ENCODE results near the gene KIRREL3.
"Not testable (repeated sequence)": the region's sequence is repeated elsewhere in the genome, so short reads cannot be mapped to it uniquely, and the experiment has no call there.

KIRREL3 gene

GRCh38 chr11:126408901-126409619 lies 591.5 kb downstream of the KIRREL3 start:
- no peak for DNase-seq

DNA sequence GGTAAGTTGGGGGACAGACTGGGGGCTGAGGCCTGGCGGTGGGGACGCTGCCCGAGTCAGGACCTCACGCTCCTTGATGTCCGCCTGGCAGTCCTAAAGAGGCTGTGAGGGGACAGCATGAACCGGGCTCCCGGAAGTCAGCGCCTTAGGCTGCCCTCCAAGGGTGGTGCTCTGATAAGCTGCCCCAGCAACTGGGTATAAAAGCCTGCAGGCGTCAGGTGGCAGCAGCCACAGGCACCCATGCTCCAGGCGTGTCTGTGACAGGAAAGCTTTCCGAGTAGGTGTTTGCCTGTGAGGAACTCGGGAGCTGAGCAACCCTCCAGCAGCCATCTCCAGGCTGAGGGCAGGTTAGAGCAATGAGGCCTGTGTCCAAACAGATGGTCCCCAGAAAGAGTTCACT lies 592.1 kb downstream of the KIRREL3 start:
- DNase-seq: no peak

GRCh38 chr11:126407682-126408288 lies 592.8 kb downstream of the KIRREL3 start:
- DNase-seq: no peak

DNA sequence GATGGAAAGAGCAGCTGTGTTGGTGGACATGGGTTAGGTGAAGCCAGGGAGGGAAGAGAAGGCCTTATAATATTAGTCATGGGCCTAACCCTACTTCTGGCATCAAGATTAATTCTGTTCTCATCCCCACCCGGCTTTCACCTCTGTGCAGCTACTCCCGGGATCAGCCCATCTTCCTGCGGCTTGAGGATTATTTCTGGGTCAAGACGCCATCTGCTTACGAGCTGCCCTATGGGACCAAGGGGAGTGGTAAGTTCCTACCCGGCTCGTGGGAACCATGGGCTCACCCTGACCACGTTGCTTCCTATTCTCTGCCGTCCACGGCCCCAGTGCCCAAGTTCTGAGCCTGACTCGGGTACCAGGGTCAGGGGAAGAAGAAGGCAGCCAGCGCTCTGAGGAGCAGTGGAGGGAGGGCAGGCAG lies 593.5 kb downstream of the KIRREL3 start:
- DNase-seq: no peak

DNA sequence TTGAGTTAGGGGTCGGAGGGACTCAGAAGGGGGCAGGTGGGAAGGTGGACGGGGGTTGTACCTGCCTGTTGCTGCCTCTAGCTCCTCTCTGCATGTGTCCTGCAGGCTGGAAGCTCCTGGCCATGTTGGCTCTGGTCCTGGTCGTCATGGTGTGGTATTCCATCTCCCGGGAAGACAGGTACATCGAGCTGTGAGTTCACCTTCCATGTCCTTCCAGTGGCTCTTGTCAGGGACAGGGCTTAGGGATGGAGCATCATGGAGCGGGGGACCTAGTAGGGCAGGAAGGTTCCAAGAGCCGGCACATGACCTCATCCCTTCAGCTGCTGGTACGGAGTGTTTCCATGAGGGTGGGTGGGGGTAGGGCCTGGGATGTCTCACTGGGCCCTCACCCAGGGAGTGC lies 594.2 kb downstream of the KIRREL3 start:
- no peak for DNase-seq

DNA sequence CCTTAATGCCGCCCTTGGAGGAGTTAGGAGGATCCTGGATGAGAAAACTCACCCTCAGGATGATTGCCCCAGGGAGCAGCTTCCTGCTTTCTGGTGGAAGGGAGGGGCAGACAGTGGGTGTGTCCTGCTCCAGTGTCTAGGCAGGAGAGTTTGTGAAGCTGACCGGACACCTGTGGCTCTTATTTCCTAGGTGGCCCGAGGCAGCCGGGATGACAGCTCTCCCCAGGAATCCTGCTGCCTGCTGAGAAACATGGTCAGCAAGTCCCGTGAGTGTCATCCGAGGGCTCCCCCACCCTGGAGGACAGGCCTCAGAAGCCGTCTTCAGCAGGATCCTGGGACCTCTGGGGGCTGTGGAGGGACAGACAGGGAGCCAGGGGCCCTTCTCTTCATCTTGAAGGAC lies 594.7 kb downstream of the KIRREL3 start:
- no peak for DNase-seq

- no peak for DNase-seq
These were observed 595.2 kb downstream of the KIRREL3 start for GRCh38 chr11:126405374-126405773.

GRCh38 chr11:126404367-126404766 lies 596.2 kb downstream of the KIRREL3 start:
- DNase-seq: no peak

DNA sequence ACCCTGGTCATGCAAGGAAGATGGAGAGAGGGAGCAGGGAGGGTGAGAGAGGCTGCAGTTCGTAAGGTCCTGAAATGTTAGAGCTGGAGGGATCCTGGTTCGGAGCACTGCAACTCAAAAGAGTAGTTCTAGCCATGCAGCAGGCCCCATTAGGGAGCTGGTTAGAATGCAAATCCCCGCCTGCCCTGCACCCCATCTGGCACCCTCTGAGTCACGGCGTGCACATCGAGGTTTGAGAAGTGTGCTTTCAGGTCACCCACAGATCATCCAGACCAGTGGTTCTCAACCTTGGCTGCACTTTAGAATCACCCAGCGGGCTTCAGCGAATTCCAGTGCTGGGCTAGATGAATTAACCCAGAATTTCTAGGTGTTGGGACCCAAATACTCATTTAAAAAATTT lies 596.9 kb downstream of the KIRREL3 start:
- DNase-seq: no peak

GRCh38 chr11:126403022-126403581 lies 597.5 kb downstream of the KIRREL3 start:
- DNase-seq: no peak

DNA sequence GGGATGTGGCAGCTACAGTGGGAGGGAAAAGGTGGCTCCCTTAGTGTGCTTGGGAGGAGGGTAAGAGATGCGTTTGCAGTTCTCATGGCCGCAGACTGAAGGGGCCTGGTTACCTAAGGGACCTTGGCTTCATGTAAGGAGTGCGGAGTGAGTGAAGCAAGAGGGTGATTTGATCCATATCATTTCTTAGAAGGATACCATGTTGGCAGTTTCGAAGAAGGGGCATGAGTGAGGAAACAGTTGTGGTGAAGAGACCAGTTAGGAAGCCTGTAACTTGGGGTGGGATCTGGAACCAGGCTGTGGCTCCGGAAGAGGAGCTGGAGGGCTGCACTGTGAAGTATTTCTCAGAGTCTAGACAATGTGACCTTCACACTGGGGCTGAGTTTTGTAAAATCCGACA lies 600.1 kb downstream of the KIRREL3 start:
- DNase-seq: no peak

DNA sequence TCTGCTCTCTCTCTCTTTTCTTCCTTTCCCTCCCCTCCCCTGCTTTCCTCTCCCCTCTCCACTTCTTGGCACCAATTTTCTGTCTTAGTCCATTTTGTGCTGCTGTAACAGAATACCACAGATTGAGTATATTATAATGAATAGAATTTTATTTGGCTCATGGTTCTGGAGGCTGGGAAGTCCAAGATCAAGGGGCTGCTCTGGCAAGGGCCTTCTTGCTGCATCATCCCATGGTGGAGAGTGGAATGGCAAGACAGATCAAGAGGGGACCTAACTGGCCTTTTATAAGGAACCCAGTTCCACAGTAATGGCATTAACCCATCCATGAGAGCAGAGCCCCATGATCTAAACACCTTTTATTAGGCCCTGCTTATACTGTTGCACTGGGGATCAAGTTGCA lies 600.6 kb downstream of the KIRREL3 start:
- no peak for DNase-seq

DNA sequence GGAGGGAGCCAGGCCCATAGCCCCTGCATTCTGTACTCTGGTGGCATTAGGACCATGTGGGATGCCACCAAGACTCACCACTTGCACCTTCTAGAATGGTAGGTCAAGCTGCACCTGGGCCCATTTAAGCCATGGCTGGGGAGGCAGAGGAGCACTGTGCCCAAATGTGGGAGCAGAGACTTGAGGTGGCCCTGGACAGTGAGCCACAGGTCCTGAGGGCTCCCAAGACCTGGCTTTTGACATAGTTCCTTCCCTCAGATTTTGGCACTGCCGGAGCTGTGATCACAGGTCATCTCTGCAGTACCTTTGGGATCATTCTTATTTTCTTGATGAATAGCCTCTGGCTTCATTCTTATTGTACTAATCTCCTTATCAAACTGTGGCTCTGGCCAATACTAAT lies 601.8 kb downstream of the KIRREL3 start:
- DNase-seq: no peak

GRCh38 chr11:126398296-126398695 lies 602.3 kb downstream of the KIRREL3 start:
- no peak for DNase-seq

- no peak for DNase-seq
These were observed 603.6 kb downstream of the KIRREL3 start for GRCh38 chr11:126396965-126397364.

GRCh38 chr11:126396266-126396665 lies 604.3 kb downstream of the KIRREL3 start:
- not testable (repeated sequence) for DNase-seq

DNA sequence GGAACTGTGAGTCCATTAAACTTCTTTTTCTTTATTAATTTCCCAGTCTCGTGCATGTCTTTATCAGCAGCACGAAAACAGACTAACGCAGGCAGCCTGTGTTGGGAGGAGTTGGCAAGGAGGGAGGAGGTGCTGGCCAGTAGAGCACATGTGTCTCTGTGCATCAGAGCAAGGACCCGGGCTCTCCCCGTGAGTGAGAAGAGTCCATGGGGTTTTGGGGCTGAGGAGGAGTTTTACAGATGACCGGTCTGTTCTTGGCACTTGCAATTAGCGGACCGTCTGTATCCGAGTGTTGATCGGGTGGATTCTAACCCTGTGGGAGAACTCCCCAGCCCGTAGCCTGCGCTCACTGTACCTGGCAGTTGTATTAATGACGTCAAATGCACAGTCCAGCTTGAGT lies 604.8 kb downstream of the KIRREL3 start:
- DNase-seq: not testable (repeated sequence)

- DNase-seq: not testable (repeated sequence)
These were observed 605.9 kb downstream of the KIRREL3 start for GRCh38 chr11:126394634-126395072.

DNA sequence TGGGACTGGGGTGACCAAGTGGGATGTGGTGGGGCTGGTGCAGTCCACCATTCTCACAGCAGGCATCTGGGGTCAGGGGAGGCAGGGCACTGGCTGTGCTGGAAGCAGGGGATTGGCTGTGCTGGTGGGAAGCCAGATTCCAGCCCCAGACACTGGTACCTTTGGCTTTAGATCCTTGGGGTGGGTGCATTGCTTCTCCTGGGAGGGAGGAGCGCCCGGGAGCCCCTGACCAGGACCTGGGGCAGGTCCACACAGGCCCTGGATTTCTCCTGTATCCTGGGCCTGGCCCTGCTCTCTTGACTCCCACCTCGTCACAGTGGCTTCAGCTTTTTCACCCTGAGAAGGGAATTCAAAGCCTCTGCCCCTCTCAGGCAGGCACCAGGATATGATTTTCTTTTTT lies 606.5 kb downstream of the KIRREL3 start:
- no peak for DNase-seq

DNA sequence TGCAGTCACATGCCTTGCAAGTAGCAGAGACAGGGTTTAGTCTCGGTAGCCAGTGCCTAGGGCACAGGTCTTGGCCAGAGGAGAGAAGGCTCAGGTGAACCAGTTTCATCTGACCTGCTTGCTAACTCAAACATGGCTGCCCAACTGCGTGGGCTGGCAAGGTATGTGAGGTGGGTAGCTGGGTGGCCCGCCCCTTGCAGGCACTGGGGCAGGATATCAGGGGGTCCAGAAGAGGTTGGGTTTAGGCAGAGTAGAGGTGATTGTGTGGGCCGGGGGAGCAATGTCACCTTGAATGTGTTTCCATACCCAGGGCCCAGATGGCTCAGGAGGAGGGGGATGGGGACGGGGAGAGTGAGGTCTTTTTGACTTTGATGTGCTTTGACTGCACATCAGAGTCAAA lies 607.4 kb downstream of the KIRREL3 start:
- no peak for DNase-seq

DNA sequence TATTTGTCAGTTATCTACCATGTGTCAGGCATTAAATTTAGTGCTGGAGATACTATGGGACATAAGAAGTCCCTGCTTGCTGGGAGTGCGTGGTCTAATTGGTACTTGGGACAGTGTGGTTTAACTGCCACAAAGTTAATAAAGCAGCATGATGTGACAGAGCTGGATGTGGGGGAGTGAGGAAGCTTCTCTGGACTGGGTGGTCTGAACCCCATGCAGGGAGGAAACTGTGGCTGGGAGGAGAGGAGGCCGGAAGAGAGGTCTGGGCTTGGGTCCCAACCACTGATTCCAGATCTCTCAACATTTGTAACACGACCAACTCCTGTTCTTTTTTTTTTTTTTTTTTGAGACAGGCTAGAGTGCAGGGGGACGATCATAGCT lies 607.9 kb downstream of the KIRREL3 start:
- no peak for DNase-seq

DNA sequence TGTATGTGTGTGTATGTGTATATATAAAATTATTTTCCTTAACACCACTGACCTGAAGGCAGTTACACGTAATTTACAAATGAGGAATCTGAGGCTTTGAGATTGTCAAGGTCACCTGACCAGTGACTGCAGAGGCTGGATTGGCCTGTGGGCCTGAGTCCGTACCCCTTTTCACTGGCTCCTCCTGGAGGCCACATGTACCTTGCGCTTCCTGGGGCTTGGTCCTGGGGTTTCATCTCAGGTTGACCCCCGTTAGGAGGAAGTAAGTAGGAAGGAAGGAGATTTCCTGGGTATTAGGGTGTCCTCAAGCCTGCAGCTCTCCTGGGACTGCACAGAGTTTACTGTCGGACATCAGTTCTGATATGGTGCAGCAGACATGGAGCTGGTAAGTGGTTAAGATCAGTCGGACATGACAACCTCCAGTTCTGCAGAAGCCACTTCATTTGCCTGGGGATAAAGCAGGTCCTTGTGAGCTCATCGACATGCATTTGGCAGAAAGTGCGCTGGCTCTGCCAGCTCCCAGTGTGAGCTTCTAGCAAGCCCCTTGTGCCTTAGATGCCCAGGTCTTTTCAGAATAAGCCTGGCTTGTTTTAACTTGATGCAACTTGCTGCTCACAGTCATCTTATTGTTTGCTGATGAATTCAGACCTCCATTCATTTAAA lies 608.5 kb downstream of the KIRREL3 start:
- DNase-seq: no peak

GRCh38 chr11:126391286-126391954 lies 609.1 kb downstream of the KIRREL3 start:
- no peak for DNase-seq

Measured in activated gamma-delta T cell treated with Interleukin-2 at 50 U/mL for 16 hours (primary cell).